Myocyte (in vitro differentiated cells): ENCODE results near the gene HAGHL. TPM values are rescaled to one million over a fixed set of nuclear protein-coding genes. Genes with fewer than 3 reads are reported as not detected.
A peak's percentile ranks its signal among the peaks of the same experiment; 100 is the strongest.

Experiments
- DNase-seq: peaks from one replicate; pipeline ENCODE4 v3.0.0-alpha.2; 2012; ENCODE audit warnings: low read depth
- total RNA-seq: library from RNA; depleted of rRNA; stranded (reverse); fragments of >200 nt; gene quantifications from 2 replicates; pipeline ENCODE4 v1.2.3, GENCODE V29; 2014

Gene HAGHL
- total RNA-seq, 1 donor from 2014 or later = 32.6 TPM

- peak; percentile 79 for DNase-seq
These were observed 5.7 kb upstream of the HAGHL start, which contains the start of gene ANTKMT for GRCh38 chr16:720990-721764. TSS of gene ANTKMT (plus strand) at chr16:721146. CDS start at chr16:721275, 129 bp downstream.

GRCh38 chr16:721765-722540 lies 5.0 kb upstream of the HAGHL start:
- DNase-seq = no peak

GRCh38 chr16:722835-723633 lies 3.9 kb upstream of the HAGHL start:
- no peak for DNase-seq

GRCh38 chr16:723695-724094 lies 3.2 kb upstream of the HAGHL start:
- DNase-seq = no peak

GRCh38 chr16:724188-725040 lies 2.5 kb upstream of the HAGHL start:
- DNase-seq = peak; percentile 69

- no peak for DNase-seq
These were observed 1.9 kb upstream of the HAGHL start for GRCh38 chr16:725041-725376.

DNA sequence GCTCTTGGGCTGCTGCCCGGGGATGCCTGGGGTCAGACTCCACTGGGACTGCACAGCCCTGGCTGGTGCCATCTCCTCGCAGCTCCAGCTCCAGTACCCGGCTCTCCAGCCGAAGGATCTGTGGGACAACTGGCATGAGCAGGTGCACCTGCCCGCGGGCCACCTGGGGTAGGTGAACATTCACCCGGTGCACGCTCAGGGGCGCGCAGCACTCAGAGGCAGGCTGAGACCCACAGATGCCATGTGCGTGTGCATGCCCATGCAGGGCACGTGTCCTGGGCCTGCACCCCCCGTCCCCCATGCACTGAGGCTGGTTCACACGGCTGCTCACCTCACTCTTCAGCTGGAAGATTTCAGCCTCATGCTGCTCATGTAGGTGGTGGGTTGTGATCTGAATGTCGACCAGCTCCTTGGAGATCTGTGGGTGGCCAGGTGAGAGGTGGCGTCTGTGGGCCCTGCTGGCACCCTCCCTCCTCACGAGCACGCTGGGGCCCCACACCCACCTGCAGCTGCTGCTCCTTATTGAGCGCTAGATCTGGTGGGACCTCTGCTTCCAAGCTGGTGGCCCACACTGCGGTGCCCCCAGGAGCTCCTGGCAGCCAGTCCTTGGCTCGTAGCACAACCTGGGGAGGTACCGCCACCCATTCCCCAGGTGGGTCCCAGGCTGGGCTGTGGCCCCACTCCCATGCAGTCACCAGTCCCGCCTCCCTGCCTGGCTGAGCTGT lies 1.3 kb upstream of the HAGHL start:
- DNase-seq = no peak

- no peak for DNase-seq
These were observed 793 bp upstream of the HAGHL start for GRCh38 chr16:726188-726437.

DNA sequence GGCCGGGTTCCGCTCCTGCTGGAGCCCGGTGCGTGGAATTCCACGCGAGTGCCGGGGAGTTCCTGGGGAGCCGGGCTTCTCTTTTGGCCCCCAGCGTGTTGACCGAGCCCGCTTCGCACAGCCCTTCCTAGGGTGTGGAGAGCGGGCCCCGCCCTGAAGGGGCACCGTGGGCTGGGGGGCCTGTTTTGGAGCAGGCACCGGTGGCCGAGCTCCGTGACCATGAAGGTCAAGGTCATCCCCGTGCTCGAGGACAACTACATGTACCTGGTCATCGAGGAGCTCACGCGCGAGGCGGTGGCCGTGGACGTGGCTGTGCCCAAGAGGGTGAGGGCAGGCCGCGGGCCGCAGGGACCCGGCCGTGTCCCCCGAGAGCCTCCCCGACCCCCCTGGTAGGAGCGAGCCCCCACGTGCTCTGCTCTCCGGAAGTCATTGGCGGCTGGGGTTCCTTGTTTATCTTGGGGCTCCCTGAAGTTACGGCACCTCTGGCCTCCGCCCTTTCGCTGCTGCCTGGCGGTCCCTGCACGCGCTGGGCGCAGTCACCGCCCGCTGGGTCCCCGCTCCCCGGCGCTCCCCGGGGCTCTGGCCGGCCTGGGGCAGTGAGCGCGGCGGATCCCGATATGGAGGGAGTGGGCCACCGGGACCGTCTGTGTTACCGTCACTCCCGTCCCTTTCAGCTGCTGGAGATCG lies 528 bp downstream of the HAGHL start:
- DNase-seq = no peak

DNA sequence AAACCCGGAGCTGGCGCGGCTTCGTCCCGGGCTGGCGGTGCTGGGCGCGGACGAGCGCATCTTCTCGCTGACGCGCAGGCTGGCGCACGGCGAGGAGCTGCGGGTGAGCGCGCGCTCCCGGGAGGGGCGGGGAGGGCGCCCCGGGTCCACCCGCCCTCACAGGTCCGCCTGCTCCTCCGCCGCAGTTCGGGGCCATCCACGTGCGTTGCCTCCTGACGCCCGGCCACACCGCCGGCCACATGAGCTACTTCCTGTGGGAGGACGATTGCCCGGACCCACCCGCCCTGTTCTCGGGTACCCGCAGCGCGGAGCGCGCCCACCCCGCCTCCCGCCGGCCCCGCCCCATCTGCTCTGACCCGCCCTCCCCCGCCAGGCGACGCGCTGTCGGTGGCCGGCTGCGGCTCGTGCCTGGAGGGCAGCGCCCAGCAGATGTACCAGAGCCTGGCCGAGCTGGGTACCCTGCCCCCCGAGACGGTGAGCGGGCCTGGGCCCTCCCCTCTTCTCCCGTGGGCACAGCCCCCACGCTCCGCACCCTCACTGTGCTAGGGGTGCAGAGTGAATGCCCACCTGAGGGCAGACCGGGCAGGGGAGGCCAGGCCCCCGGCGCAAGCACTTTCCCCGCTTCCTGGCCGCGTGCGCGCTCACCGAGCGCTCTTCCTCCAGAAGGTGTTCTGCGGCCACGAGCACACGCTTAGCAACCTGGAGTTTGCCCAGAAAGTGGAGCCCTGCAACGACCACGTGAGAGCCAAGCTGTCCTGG lies 1.4 kb downstream of the HAGHL start:
- DNase-seq = peak; percentile 84

- DNase-seq = no peak
These were observed 2.2 kb downstream of the HAGHL start for GRCh38 chr16:728890-729744.

DNA sequence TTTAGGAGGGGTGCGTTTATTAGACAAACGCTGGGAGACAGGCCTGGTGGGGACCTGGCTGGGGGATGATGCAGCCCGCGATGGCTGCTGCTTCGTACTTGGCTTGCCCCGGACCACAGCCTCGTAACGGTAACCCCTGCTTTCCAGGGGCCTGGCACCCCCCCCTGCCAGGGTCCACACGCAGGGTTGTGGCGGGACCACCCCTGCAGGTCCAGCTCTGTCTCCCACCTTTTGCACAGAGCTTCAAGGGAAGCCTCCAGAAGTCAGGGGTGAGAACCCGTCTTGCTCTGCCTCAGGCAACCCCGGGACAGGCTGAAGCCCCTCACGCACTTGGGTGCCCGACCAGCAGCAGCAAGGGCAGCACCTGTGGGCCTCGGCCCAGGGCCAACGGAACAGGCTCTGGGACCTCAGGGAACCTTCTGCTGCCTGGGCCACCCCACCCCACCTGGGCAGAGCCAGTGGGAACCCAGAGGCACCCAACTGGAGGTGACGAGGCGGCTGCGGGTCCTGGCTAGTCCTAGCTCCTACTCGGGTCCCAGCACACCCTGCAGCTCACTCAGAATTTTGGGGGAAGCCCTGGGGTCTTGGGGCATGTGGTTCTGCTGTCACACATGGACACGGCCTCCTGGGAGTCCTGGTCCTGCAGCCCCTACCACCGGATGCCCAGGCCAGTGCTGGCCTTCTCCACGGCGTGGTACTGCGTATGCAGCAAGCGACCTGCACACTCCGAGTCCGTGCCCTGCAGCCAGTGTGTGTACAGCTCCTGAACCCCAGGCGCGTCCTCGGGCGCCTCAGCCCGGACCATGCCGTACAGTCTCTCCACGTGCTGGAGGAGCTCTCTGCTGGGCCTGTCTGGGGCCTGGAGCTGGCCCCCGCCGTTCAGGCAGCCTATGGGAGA lies 3.1 kb downstream of the HAGHL start:
- no peak for DNase-seq

- no peak for DNase-seq
These were observed 4.0 kb downstream of the HAGHL start for GRCh38 chr16:730666-731509.

DNA sequence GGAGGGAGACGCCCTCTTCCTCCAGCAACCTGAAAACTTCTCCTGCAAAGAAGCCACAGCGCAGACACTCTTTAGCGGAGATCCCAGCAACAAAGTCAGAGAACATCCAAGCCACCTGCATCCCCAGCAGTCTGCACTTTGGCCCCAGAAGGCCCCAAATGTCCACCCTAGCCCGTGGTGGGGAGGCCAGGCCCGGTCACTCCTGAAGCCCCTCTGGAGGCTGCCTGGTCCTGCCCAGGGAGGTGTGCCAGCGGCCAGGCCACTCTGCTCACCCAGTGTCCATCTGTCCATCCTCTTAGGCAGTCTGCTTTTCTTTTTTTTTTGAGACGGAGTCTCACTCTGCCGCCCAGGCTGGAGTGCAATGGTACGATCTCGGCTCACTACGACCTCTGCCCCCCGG lies 5.4 kb downstream of the HAGHL start:
- no peak for DNase-seq

GRCh38 chr16:732936-733335 lies 6.0 kb downstream of the HAGHL start:
- DNase-seq = no peak
